ENCODE data around the gene RNF11.

GRCh38 chr1:51222809-51223208, 13.3 kb upstream of the RNF11 start:
- no peak for TF ChIP-seq ELF4 (IDR thresholded peaks at IDR 0.05)
- no peak for TF ChIP-seq SUZ12 (IDR thresholded peaks at IDR 0.05)
- no peak for TF ChIP-seq L3MBTL2 (conservative IDR thresholded peaks at IDR 0.05)
- no peak for TF ChIP-seq ARNT (IDR thresholded peaks at IDR 0.05)
- TF ChIP-seq LEF1 (IDR thresholded peaks at IDR 0.05; ENCODE audit: borderline replicate concordance), result no peak
- TF ChIP-seq FOXM1 (IDR thresholded peaks at IDR 0.05; ENCODE audit: borderline replicate concordance), result no peak
- no peak for TF ChIP-seq TARDBP (IDR thresholded peaks at IDR 0.05)
- TF ChIP-seq SP1 (IDR thresholded peaks at IDR 0.05), result no peak
